Body of pancreas (tissue), 4 donors: ENCODE data around the gene TSPAN14.

Experiments
- POLR2A ChIP-seq, 3 donors: fragments of 450-650 bp; IDR thresholded peaks; one replicate each; pipeline ENCODE4 v1.6.1; 2016; ENCODE audit warnings: antibody characterized with exemption in 3 of 3, mild to moderate bottlenecking in 2 of 3
- TF ChIP-seq, protein P1 (sequence below), 7 experiments: fragments of 450-650 bp in 4 of 7; fragments of 200-600 bp in 3 of 7; sonication (generic) in 3 of 7; IDR thresholded peaks; one replicate each; pipeline ENCODE4 v1.5.1; 2016 to 2019; ENCODE audit warnings: antibody characterized with exemption in 7 of 7

GRCh38 chr10:80581469-80581835 is 127.3 kb downstream of the TSPAN14 start:
- TF ChIP-seq, protein P1, sequence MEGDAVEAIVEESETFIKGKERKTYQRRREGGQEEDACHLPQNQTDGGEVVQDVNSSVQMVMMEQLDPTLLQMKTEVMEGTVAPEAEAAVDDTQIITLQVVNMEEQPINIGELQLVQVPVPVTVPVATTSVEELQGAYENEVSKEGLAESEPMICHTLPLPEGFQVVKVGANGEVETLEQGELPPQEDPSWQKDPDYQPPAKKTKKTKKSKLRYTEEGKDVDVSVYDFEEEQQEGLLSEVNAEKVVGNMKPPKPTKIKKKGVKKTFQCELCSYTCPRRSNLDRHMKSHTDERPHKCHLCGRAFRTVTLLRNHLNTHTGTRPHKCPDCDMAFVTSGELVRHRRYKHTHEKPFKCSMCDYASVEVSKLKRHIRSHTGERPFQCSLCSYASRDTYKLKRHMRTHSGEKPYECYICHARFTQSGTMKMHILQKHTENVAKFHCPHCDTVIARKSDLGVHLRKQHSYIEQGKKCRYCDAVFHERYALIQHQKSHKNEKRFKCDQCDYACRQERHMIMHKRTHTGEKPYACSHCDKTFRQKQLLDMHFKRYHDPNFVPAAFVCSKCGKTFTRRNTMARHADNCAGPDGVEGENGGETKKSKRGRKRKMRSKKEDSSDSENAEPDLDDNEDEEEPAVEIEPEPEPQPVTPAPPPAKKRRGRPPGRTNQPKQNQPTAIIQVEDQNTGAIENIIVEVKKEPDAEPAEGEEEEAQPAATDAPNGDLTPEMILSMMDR (IDR thresholded peaks at IDR 0.05), result no peak
- no peak for TF ChIP-seq POLR2A (IDR thresholded peaks at IDR 0.05)
